RPMI7951 (cell line): Measurements from ENCODE around the gene ATXN1. TPM values are rescaled to one million over a fixed set of nuclear protein-coding genes. Genes with fewer than 3 reads are reported as not detected.
"Not testable (repeated sequence)": the region's sequence is repeated elsewhere in the genome, so short reads cannot be mapped to it uniquely, and the experiment has no call there.

ENCODE experiments used
- DNase-seq: peaks from one replicate; pipeline ENCODE4 v3.0.0-alpha.2; 2012; ENCODE audit warnings: low read depth
- total RNA-seq: library from RNA; depleted of rRNA; stranded (reverse); fragments of >200 nt; shearing (Covaris generic); gene quantifications from 2 replicates; pipeline ENCODE4 v1.2.3, GENCODE V29; 2014

The ATXN1 gene
- total RNA-seq, 1 experiment from 2014 or later: 31.2 TPM

DNA sequence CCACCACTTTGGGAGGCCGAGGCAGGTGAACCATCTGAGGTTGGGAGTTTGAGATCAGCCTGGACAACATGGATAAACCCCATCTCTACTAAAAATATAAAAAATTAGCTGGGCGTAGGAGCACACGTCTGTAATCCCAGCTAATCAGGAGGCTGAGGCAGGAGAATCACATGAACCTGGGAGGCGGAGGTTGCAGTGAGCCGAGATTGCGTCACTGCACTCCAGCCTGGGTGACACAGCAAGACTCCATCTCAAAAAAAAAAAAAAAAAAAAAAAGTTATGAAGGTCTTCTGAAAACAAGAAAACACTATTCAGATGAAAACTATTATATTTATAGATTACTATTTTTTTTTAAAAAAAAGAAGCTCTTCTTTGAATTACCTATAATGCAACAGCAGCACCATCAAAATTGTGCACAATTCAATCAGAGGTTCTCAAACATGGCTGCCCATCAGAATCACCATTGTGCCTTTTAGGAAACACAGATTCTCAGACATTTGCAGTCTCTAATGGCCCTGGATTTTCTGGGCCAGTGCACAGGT, 370.3 kb downstream of the ATXN1 start:
- not testable (repeated sequence) for DNase-seq

DNA sequence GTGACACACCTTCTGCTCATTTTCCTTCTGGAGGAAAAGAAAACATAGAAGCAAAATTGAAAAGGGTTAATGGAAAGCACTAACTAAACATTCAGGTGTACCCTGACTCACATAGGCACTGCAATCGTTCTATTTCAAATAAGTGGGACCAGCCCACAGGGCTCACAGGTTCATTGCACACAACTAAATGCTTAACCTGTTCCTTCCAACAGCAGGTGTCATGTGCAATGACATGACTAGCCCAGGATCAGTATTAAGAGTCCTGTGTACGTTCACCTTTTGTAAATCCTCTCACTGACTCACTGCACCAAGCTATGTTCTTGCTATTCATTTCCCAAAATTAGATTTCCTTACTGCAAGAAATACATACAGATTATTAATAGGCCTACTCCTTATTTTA, 371.6 kb downstream of the ATXN1 start:
- DNase-seq: no peak

DNA sequence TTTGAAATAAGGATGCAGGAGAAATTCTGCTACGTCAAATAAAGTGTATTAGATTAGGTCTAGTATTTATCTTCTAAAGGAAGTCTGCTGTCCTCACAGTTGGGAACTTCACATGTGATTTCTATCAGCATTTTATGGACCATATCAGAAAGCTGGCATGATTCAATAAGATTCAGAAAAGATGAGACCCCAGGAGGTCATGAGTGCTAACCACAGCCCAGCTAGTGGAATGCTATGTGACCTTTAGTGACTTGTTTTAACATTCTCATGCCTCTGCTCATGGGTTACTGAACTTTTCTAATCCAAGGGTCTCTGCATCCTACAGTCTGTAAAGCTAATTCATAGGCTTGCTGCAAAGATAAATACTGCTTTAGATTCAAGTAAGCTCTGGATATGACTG, 372.8 kb downstream of the ATXN1 start:
- peak; percentile 61 for DNase-seq

DNA sequence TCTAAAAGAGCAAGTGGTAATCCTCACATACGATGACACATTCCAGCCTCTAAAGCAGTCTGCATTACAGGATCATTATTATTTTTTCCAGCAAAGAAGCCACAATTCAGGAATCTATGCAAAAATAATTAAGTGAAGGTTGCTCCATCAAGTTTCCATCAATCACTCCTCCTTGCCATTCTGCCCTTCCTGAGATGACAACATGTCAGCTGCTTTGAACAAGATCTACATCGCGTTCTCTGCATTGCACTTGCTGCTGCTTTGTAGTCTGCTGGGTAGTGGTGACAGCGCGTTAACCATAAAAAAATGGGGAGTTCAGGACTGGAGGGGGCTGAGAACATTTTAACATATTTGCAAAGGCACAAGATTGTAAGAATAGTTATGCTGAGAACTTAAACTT, 375.2 kb downstream of the ATXN1 start:
- DNase-seq: no peak

DNA sequence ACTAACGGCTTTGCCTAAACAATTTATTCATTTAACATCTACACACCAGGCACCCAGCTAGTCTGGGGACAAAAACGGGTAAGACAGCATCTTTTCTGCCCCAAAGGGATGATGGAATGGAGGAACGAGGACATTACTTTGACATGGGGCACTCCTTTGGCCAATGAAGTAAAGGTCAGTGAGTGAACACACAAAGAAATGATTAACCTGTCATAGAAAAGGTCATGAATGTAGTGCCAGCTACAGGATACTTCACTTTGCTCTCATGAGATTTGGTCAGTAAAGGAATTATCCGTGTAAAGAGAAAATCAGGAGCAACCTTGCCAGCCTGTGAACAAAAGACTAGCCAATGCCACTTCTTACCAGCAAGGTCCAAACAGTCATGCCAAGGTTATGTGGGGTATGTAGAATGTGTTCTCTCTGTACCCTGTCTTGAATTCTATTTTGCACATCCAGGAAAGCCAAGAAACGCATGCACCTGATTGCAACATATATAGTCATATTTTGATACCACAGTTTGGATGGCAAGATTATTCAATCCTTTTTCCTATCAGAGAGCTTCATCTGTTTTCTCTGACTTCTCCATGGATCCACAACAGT, 377.6 kb downstream of the ATXN1 start:
- no peak for DNase-seq

DNA sequence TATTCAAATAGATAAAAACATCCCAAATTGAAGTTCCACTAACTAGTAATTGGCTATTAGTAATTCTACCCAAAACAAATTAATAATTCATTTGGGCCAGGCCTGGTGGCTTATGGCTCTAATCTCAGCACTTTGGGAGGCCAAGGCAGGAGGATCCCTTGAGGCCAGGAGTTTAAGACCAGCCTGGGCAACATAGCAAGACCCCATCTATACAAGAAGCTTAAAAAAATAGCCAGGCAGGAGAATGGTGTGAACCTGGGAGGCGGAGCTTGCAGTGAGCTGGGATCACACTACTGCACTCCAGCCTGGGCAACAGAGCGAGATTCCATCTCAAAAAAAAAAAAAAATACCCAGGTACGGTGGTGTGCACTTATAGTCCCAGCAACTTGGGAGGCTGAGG, 379.3 kb downstream of the ATXN1 start:
- DNase-seq: not testable (repeated sequence)

DNA sequence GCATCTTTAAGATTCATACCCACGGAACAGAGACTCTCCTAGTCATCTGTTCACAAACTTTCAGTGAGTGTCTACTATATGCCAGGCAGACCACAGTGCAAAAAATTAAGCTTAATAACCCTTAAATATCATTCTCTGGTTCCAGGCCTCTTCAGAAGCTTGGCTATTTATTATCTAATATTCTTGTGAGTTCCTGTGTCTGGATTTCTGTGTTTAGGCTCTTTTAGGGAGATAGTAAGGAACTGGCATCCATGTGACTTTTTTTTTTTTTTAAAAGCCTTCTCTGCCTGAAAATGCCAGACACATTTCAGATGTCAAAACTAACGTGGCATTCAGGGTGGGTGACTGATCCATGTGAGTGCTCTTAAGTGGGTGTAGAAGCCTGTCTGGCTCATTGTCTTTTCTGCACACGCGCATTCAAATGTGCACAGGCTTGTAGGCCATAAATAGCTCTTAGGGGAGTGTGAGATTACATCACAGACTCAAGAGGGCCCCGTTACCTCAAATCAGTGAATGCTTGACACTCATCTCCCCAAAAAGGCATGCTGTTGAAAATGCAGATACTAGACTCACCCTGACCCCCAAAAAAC, 380.9 kb downstream of the ATXN1 start:
- DNase-seq: no peak

DNA sequence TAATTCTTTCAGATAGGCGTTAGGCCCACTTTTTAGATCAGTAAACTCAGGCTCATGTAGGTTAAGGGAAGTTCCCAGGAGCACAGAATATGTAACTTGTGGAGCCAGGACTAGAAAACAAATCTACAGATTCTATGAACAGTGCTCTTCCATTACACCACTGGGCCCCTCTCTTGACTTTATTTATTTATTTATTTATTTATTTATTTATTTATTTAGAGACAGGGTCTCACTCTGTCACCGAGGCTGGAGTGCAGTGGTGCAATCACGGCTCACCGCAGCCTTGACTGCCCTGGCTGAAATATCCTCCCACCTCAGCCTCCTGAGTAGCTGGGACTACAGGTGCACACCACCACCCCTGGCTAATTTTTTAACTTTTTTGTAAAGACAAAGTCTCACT, 382.9 kb downstream of the ATXN1 start:
- DNase-seq: not testable (repeated sequence)

DNA sequence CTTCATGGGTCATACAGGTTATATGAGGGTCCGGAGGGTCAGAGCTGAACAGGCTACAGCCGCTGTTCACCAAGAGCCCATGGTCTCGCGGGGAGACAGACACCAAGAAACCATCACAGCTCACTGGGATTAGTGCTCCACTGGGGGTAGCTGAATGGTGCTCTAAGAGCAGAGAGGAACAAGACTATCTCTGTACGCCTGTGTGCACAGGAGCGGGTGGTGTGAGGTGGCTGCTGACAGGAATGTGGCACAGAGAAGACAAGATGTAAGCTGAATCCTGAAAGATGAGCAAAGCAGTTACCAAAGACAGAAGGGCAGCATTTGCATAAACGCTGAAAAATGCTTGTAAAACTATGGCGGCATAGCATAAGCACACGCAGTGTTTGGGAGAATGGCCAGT, 383.8 kb downstream of the ATXN1 start:
- no peak for DNase-seq

DNA sequence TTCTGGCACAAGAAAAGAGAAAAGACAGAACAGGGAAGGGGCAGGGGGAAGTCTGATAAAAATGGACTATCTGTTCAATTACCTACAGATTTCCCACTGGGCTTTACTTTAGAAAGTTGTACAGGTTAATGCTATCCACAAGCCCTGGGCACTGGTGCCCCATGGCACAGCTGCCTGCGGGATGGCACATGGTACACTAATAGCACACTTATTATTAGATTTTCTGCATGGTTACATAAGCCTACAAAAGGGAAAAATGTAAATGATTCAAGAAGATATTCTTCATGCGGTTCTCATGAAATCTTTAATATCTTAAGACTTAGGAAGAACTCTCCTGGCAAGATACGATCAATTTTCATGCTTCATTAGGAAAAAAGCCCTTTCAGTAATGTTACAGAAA, 385.4 kb downstream of the ATXN1 start:
- DNase-seq: no peak

DNA sequence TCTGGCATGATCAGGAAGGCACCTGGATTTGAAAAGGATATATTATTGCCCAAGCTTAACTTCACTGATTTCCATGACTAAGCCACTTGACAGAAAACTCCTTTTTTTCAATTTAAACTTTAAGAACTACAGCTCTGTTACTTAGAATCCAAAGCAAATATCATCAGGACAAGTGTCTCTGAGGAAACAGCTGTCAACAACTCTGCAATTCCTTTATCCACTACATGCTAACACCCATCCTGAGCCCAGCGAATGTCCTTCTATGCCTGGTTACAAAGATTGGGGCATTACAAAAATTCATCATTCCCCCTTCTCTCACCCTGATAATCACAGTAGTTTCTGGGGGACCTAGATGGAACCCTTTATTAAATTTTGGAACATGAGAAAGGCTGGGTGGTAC, 386.1 kb downstream of the ATXN1 start:
- no peak for DNase-seq

DNA sequence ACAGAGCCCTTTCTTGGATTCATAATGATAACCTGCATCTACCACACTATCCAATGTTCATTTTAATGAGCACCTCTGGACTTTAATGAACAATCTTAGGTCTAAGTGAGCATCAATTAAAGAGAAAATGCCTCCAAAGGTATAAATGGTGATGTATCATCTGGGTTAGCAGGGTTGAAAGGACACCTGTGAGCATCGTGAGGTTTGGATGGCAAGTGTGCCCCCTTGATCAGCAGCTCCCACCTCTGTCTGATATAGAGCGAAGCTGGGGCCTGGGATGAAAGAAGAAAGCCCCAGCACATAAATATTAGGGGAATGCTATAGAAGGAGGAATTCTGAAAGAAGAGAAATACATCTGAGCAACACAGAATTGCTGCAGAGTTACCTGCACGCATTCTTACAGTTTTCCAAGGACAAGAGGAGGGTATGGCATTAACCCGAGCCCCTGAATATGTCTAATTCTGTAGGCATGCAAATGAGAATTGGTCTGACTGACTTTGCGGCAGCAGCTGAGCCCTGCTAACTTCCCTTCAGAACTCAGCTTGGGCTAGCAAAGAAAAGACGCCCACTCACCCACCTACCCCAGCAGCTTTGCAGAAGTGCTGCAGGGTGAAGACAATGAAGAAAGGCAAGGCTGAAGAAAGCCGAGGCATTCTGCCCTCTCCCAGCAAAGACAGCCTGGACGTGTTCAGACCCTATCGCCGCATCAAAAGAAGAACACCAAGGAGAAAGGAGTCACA, 386.6 kb downstream of the ATXN1 start:
- DNase-seq: no peak

DNA sequence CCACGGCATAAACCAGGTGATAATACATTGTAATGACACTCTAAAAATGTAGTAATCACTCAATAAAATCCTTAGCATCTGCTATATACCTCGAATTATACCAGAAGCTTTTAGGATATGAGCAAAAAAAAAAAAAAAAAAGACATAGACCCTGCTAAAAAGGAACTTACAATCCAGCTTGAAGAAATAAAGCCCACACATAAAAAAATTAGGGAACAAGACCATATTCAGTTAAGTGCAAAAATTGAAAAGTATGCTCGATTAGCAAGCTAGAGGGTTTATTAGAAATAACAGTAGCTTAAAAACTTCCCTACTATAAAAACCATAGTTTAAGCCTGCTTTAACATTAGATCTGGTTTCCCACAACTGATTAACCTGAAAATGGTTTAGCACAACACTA, 387.2 kb downstream of the ATXN1 start:
- no peak for DNase-seq

DNA sequence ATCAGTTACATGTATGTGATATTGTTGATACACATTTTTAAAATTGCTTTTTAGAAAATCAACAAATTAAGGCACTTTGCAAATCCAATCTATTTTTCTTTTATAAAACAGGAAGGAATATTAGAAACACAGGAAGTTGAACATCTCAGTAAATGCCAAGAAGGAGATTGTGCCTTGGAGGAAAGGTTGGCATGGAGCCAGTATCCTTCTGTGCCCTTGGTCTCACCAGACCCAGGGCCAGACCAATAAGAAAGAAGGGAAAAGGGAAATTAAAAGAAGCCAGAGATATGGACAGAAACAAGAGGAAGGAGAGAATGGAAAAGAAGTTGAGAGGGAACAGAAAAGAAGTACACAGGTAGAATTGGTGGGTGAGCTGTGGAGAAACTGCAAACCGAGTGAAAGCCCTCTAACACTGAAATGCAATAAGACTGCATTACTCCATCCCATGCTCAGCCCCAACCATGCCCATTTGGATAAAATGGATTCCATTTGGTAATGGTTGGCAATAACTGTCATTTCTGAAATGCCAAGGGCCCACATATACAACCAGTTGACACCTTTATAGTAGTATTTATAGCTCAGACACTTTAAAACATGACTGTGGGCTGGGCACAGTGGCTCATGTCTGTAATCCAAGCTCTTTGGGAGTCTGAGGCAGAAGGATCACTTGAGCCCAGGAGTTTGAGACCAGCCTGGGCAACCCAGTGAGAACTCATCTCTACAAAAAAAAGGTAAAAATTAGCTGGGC, 389.1 kb downstream of the ATXN1 start:
- DNase-seq: no peak

DNA sequence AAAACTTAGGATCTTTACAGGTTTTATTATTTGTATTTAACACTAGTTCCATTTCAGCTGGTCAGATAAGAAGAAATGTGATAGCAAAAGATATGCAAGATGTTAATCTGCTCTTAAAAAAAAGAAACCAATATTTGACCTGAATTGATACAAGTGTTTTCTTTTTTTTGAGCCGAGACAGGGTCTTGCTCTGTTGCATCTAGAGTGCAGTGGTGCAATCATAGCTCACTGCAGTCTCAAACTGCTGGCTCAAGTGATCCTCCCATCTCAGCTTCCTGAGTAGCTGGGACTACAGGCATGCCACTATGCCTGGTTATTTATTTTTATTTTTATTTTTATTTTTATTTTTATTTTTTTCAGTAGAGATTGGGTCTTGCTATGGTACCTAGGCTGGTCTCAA, 389.9 kb downstream of the ATXN1 start:
- no peak for DNase-seq

DNA sequence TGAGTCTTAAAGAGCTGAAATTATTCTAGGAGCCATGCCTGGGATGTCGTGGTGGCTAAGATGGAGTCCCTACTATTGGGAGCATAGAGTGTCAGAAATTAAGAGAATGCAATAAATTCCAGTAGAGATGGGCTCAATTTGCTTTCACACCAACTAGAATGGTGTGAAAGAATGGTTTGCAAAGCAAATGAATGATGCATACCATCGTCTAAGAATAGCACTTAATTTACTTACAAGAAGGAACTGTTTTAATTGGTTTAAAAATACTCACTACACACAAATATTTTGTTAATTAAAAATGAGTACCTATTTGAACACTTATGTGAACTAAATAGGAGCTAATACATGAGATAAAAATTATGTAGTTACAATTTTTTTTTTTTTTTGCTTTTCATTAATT, 390.3 kb downstream of the ATXN1 start:
- DNase-seq: no peak

DNA sequence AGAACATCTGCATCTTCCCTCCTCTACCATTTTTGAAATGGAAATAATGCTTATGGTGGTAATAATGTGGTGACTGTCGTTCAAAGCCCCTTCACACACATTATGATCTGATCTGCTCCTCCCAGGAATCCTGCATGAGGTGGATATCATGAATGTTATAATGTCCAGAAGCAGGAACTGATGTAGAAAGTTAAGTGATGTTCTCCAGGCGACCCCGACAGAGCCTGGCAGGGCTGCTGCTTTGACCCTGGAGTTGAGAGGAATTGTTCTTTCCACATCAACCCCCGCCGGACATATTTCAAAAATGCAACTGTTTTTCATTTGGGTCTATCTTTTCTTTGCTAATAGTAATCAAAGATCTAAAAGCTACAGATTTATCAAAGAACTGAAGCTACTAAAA, 391.3 kb downstream of the ATXN1 start:
- DNase-seq: no peak

DNA sequence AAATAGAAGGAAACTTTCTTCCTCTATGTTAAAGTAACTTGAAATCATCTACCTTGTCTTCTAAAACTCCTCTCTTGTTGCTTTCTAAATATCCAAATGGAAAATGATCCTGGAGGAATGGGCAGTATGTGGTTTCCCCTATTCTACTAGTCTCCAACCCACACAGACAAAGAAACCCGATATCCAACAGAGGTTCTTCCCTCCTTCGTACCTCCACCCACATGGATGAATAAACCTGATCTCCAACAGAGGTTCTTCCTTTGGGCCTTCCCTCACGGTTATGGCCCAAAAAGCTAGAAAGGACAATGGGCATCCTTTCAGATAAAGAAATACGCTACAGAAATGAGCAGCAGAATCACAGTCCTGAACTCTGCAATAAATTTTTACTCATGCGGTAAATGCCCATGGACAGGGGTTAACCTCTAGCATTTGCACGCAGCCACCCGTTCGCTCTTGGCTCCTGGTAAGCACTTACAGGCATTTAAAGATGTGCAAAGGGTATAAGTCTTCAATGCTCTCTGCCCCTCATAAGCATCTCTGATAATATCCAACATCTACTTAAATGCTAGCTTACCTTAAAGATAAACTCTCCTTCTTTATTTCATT, 392.0 kb downstream of the ATXN1 start:
- no peak for DNase-seq

DNA sequence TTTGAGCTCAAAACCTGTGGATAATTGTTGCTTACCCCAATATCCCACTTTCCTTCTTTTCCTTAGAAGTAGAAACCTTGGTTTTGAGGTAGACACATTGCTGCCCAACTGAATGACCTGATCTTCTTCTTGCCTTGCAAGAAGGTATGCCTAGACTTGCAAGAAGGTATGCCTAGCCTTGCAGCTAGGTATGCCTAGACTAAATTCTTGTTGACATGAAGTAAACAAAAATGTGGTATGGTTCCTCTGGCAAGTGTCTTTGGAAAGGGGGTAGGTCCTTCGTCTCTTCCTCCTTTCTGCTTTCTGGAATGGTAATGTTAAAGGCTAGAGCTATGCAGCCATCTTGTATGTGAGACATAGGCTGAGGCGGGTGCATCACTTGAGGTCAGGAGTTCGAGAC, 393.7 kb downstream of the ATXN1 start:
- DNase-seq: no peak

DNA sequence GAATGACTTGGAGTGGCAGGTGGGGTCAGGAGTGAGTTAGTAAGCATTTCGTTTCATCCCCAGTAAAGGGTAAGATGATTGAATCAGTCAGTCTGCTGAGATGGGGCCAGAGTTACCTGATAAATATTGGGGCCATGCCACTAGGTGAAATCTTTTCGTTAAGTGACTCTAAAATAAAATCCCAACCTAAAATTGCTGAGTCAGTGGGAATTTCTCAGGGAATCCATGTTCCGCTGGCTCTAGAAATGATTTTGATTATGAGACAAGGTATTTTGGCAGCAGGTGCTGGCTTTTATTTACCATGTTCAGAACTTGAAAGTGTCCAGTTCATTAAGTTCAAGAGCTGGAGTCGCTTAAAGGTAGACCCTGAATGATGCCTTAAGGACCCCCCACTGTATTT, 397.5 kb downstream of the ATXN1 start:
- DNase-seq: no peak

DNA sequence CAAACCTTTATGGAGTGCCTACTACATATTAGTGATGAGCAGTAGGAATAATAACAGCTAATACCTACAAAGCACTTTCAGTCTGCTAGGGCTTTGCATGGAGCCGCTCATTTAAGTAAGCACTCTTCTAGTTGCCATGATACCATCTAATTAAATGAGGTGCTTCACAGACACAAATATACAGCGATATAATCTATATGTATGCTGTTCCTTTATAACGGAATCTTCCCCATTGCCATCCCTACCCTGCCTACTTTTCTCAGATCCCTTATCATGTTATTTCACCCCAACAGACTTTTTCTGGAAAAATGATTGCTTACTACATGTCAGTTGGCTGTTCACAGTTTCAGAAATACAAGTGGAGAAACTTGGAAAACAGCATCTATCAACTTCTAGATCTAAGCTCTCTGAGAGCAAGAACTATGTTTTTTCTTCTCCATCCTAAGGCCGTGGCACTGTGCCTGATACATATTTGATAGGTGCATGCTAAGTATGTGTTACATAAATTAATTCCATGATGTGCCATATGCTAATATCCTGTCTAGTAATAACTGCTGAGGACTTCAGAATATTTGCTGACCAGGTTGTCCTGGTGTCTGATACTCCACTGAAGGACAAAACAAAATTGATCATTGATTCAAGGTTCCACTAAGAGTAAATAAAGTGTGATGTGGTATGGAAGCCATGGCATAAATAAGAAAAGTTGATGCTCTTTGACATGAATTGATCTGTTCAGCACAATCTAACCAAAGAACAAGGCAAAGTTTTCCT, 398.3 kb downstream of the ATXN1 start:
- no peak for DNase-seq
